ENCODE results near the gene TINAGL1.

TINAGL1 gene

GRCh38 chr1:31548534-31548906, 27.8 kb upstream of the TINAGL1 start:
- Histone ChIP-seq H3K4me3 (ENCODE audit: low read length) (peak overlapping the region; percentile 41), H3K27ac (ENCODE audit: low read length) (no peak overlapping the region), H3K36me3 (replicated peaks; ENCODE audit: low read depth, low read length) (no peaks in the 10 kb centered on the region), H4K20me1 (ENCODE audit: insufficient read depth, low read length) (no peaks in the 10 kb centered on the region), H3K4me2 (ENCODE audit: low read length) (peak overlapping the region; percentile 99), H3K4me1 (ENCODE audit: low read length) (peaks cover 16% of the 10 kb centered on the region), H3K9me3 (ENCODE audit: insufficient read depth, low read length) (no peaks in the 10 kb centered on the region), H3K79me2 (ENCODE audit: low read length) (no peaks in the 10 kb centered on the region), H2AFZ (ENCODE audit: low read depth, low read length) (peak overlapping the region; percentile 47; the same call in 1 of the 2 replicates), H3K9ac (ENCODE audit: low read length) (no peak overlapping the region), H3K27me3 (ENCODE audit: low read depth, low read length) (no peaks in the 10 kb centered on the region)
- TF ChIP-seq CTCF (IDR thresholded peaks at IDR 0.05; ENCODE audit: low read depth, low read length) (no peak), EZH2phosphoT487 (IDR thresholded peaks at IDR 0.05; ENCODE audit: low read depth) (no peak)

GRCh38 chr1:31548907-31549808, 27.2 kb upstream of the TINAGL1 start:
- no peaks in the 10 kb centered on the region for H3K79me2 ChIP-seq (ENCODE audit: low read length)
- no peaks in the 10 kb centered on the region for H3K9me3 ChIP-seq (ENCODE audit: insufficient read depth, low read length)
- no peaks in the 10 kb centered on the region for H4K20me1 ChIP-seq (ENCODE audit: insufficient read depth, low read length)
- peak overlapping the region; percentile 61 for H3K9ac ChIP-seq (ENCODE audit: low read length)
- TF ChIP-seq EZH2phosphoT487 (IDR thresholded peaks at IDR 0.05; ENCODE audit: low read depth) (no peak), CTCF (IDR thresholded peaks at IDR 0.05; ENCODE audit: low read depth, low read length) (peak; percentile 82)
- peak overlapping the region; percentile 33 for H3K27ac ChIP-seq (ENCODE audit: low read length)
- H3K4me1 ChIP-seq (ENCODE audit: low read length): peaks cover 16% of the 10 kb centered on the region
- no peaks in the 10 kb centered on the region for H3K36me3 ChIP-seq (replicated peaks; ENCODE audit: low read depth, low read length)
- peak overlapping the region; percentile 82 for H3K4me3 ChIP-seq (ENCODE audit: low read length)
- H3K4me2 ChIP-seq (ENCODE audit: low read length): peak overlapping the region; percentile 99
- H3K27me3 ChIP-seq (ENCODE audit: low read depth, low read length): no peaks in the 10 kb centered on the region
- H2AFZ ChIP-seq (ENCODE audit: low read depth, low read length): peak overlapping the region; percentile 86

GRCh38 chr1:31549809-31550620, 26.3 kb upstream of the TINAGL1 start:
- Histone ChIP-seq H4K20me1 (ENCODE audit: insufficient read depth, low read length) (no peaks in the 10 kb centered on the region), H3K27ac (ENCODE audit: low read length) (peak overlapping the region; percentile 33), H3K4me3 (ENCODE audit: low read length) (peak overlapping the region; percentile 82), H3K27me3 (ENCODE audit: low read depth, low read length) (no peaks in the 10 kb centered on the region), H3K79me2 (ENCODE audit: low read length) (no peaks in the 10 kb centered on the region), H3K36me3 (replicated peaks; ENCODE audit: low read depth, low read length) (no peaks in the 10 kb centered on the region), H3K4me2 (ENCODE audit: low read length) (peak overlapping the region; percentile 99), H2AFZ (ENCODE audit: low read depth, low read length) (peak overlapping the region; percentile 86), H3K4me1 (ENCODE audit: low read length) (peaks cover 16% of the 10 kb centered on the region), H3K9ac (ENCODE audit: low read length) (peak overlapping the region; percentile 61), H3K9me3 (ENCODE audit: insufficient read depth, low read length) (no peaks in the 10 kb centered on the region)
- TF ChIP-seq CTCF (IDR thresholded peaks at IDR 0.05; ENCODE audit: low read depth, low read length): no peak
- TF ChIP-seq EZH2phosphoT487 (IDR thresholded peaks at IDR 0.05; ENCODE audit: low read depth): no peak

GRCh38 chr1:31551208-31551607, 25.1 kb upstream of the TINAGL1 start:
- Histone ChIP-seq H3K4me1 (ENCODE audit: low read length) (peaks cover 16% of the 10 kb centered on the region), H3K4me2 (ENCODE audit: low read length) (no peak overlapping the region), H3K27ac (ENCODE audit: low read length) (no peak overlapping the region), H3K9ac (ENCODE audit: low read length) (no peak overlapping the region), H3K9me3 (ENCODE audit: insufficient read depth, low read length) (no peaks in the 10 kb centered on the region), H2AFZ (ENCODE audit: low read depth, low read length) (no peak overlapping the region), H3K36me3 (replicated peaks; ENCODE audit: low read depth, low read length) (no peaks in the 10 kb centered on the region), H3K27me3 (ENCODE audit: low read depth, low read length) (no peaks in the 10 kb centered on the region), H4K20me1 (ENCODE audit: insufficient read depth, low read length) (no peaks in the 10 kb centered on the region), H3K4me3 (ENCODE audit: low read length) (no peak overlapping the region), H3K79me2 (ENCODE audit: low read length) (no peaks in the 10 kb centered on the region)
- TF ChIP-seq CTCF (IDR thresholded peaks at IDR 0.05; ENCODE audit: low read depth, low read length): no peak
- TF ChIP-seq EZH2phosphoT487 (IDR thresholded peaks at IDR 0.05; ENCODE audit: low read depth): no peak
